H1 (cell line): ENCODE results near the gene KRT75. TPM values are rescaled to one million over a fixed set of nuclear protein-coding genes. Genes with fewer than 3 reads are reported as not detected.

Experiments
- CTCF ChIA-PET: fragments of 300-600 bp; sonication (Branson Sonifier 250); formaldehyde crosslinking; loops from one replicate; lab custom pipeline; 2021; ENCODE audit not compliant: partially characterized antibody; lab: Charles Lee
- POLR2A ChIA-PET: fragments of 300-600 bp; sonication (Branson Sonifier 250); formaldehyde crosslinking; loops from one replicate; lab custom pipeline; 2021; ENCODE audit warnings: inconsistent platforms; ENCODE audit not compliant: partially characterized antibody; lab: Charles Lee
- DNase-seq, 2 experiments: peaks; one replicate each; pipeline versions ENCODE4 v3.0.0 to v3.0.0-alpha.2; 2010 to 2022; ENCODE audit warnings: low spot score in 2 of 2, low read depth in 1 of 2, mixed read lengths in 1 of 2
- FAIRE-seq: peaks from 2 replicates; lab custom pipeline; 2011; peaks lifted over from hg19 to GRCh38; lab: Jason Lieb, UNC
- H2AFZ ChIP-seq: 2 replicates; pipeline ENCODE4 v1.8.1; 2012; ENCODE audit warnings: low read length, inconsistent platforms
- H2AK5ac ChIP-seq: 2 replicates; pipeline ENCODE4 v1.6.1; 2013; ENCODE audit warnings: low read depth, low read length
- H2BK120ac ChIP-seq: replicated peaks from 2 replicates; pipeline ENCODE3; 2013; ENCODE audit warnings: low read depth, low read length, inconsistent platforms
- H2BK12ac ChIP-seq: 2 replicates; pipeline ENCODE4 v1.6.1; 2013; ENCODE audit warnings: low read depth, low read length
- H2BK15ac ChIP-seq: 2 replicates; pipeline ENCODE4 v1.6.1; 2013; ENCODE audit warnings: low read length
- H2BK20ac ChIP-seq: 2 replicates; pipeline ENCODE4 v1.6.1; 2013; ENCODE audit warnings: low read length
- H2BK5ac ChIP-seq: 2 replicates; pipeline ENCODE4 v1.6.1; 2013; ENCODE audit warnings: low read depth, low read length
- H3K14ac ChIP-seq: 2 replicates; pipeline ENCODE4 v1.6.1; 2013; ENCODE audit warnings: inconsistent platforms; ENCODE audit not compliant: insufficient read length
- H3K18ac ChIP-seq: 2 replicates; pipeline ENCODE4 v1.6.1; 2013; ENCODE audit warnings: low read length; ENCODE audit errors: extremely low read depth
- H3K23ac ChIP-seq: 2 replicates; pipeline ENCODE4 v1.6.1; 2013; ENCODE audit warnings: inconsistent platforms; ENCODE audit not compliant: insufficient read length
- H3K23me2 ChIP-seq: 2 replicates; pipeline ENCODE4 v1.6.1; 2013; ENCODE audit warnings: low read depth, low read length
- H3K27ac ChIP-seq: 2 replicates; pipeline ENCODE4 v1.6.1; 2011; ENCODE audit warnings: low read depth, low read length, inconsistent platforms
- H3K27me3 ChIP-seq, 4 experiments: replicated peaks in 1 of 4; 1 replicate in 1 of 4; 2 replicates in 3 of 4; pipeline versions ENCODE4 v1.6.1 to v1.8.1; 2011 to 2013; ENCODE audit warnings: low read length in 3 of 4, mild to moderate bottlenecking in 3 of 4, inconsistent platforms in 2 of 4, mixed read lengths in 2 of 4, moderate library complexity in 1 of 4; ENCODE audit not compliant: control insufficient read depth in 3 of 4, insufficient read depth in 3 of 4; ENCODE audit errors: extremely low read depth in 1 of 4
- H3K36me3 ChIP-seq, 4 experiments: 2 replicates each; pipeline versions ENCODE4 v1.6.1 to v1.8.1; 2011 to 2013; ENCODE audit warnings: mild to moderate bottlenecking in 4 of 4, low read length in 3 of 4, moderate library complexity in 2 of 4, control low read depth in 1 of 4, inconsistent platforms in 1 of 4; ENCODE audit not compliant: insufficient read depth in 4 of 4, control insufficient read depth in 2 of 4
- H3K4ac ChIP-seq: replicated peaks from 2 replicates; pipeline ENCODE3; 2013; ENCODE audit warnings: low read length, low read depth, mixed read lengths, inconsistent platforms; ENCODE audit not compliant: insufficient read length
- H3K4me1 ChIP-seq, 4 experiments: replicated peaks in 1 of 4; 1 replicate in 1 of 4; 2 replicates in 3 of 4; pipeline versions ENCODE4 v1.6.1 to v1.8.1; 2011 to 2013; ENCODE audit warnings: low read length in 3 of 4, inconsistent platforms in 2 of 4, mixed read lengths in 1 of 4; ENCODE audit not compliant: insufficient read depth in 4 of 4, control insufficient read depth in 3 of 4
- H3K4me2 ChIP-seq, 2 experiments: 2 replicates each; pipeline versions ENCODE4 v1.6.1 to v1.8.1; 2011 to 2013; ENCODE audit warnings: low read depth in 2 of 2, low read length in 2 of 2, control low read depth in 1 of 2, inconsistent platforms in 1 of 2, mild to moderate bottlenecking in 1 of 2; ENCODE audit not compliant: insufficient read depth in 1 of 2
- H3K4me3 ChIP-seq, 4 experiments: fragments of 200-600, 300-600 bp in 1 of 4; sonication (generic), shearing (Covaris generic), sonication (Bioruptor Twin) in 1 of 4; 2 replicates each; pipeline versions ENCODE4 v1.5.1 to v1.8.1; 2011 to 2016; ENCODE audit warnings: low read length in 4 of 4, low read depth in 3 of 4, control low read depth in 2 of 4, inconsistent platforms in 2 of 4, mild to moderate bottlenecking in 2 of 4, mixed read lengths in 1 of 4, moderate library complexity in 1 of 4; ENCODE audit not compliant: insufficient read depth in 2 of 4; ENCODE audit errors: extremely low read depth in 1 of 4
- H3K56ac ChIP-seq: replicated peaks from 2 replicates; pipeline ENCODE3; 2013; ENCODE audit warnings: low read depth, mild to moderate bottlenecking, mixed read lengths, low read length, inconsistent platforms; ENCODE audit not compliant: insufficient read length
- H3K79me1 ChIP-seq: 2 replicates; pipeline ENCODE4 v1.6.1; 2013; ENCODE audit warnings: low read depth, low read length, control low read depth
- H3K79me2 ChIP-seq, 2 experiments: 2 replicates each; pipeline versions ENCODE4 v1.6.1 to v1.8.1; 2012 to 2013; ENCODE audit warnings: low read length in 2 of 2, mild to moderate bottlenecking in 2 of 2, inconsistent platforms in 1 of 2; ENCODE audit not compliant: insufficient read depth in 2 of 2, control insufficient read depth in 1 of 2
- H3K9ac ChIP-seq, 4 experiments: replicated peaks in 1 of 4; 1 replicate in 1 of 4; 2 replicates in 3 of 4; pipeline versions ENCODE4 v1.6.1 to v1.8.1; 2011 to 2013; ENCODE audit warnings: low read depth in 3 of 4, low read length in 3 of 4, control low read depth in 2 of 4, mild to moderate bottlenecking in 2 of 4, moderate library complexity in 2 of 4, inconsistent platforms in 1 of 4; ENCODE audit errors: extremely low read depth in 1 of 4
- H3K9me3 ChIP-seq, 2 experiments: 2 replicates each; pipeline versions ENCODE4 v1.6.1 to v1.8.1; 2012 to 2013; ENCODE audit warnings: mild to moderate bottlenecking in 2 of 2, moderate library complexity in 2 of 2, control low read depth in 1 of 2, inconsistent platforms in 1 of 2, low read depth in 1 of 2, low read length in 1 of 2, mixed read lengths in 1 of 2; ENCODE audit not compliant: insufficient read depth in 2 of 2
- H4K20me1 ChIP-seq, 2 experiments: replicated peaks in 1 of 2; 2 replicates each; pipeline versions ENCODE3 to v1.8.1; 2011 to 2013; ENCODE audit warnings: inconsistent platforms in 2 of 2, low read length in 2 of 2, mild to moderate bottlenecking in 1 of 2; ENCODE audit not compliant: insufficient read depth in 2 of 2, control insufficient read depth in 1 of 2
- H4K5ac ChIP-seq: 2 replicates; pipeline ENCODE4 v1.6.1; 2013; ENCODE audit warnings: low read length, low read depth, mixed read lengths, inconsistent platforms; ENCODE audit not compliant: insufficient read length
- H4K8ac ChIP-seq: 2 replicates; pipeline ENCODE4 v1.8.0; 2013; ENCODE audit warnings: mild to moderate bottlenecking, moderate library complexity, low read length, inconsistent platforms; ENCODE audit not compliant: insufficient read depth; ENCODE audit errors: extremely low read depth
- H4K91ac ChIP-seq: replicated peaks from 2 replicates; pipeline ENCODE3; 2013; ENCODE audit warnings: low read length, mixed read lengths, inconsistent platforms; ENCODE audit not compliant: insufficient read length
- ATF3 ChIP-seq: IDR thresholded peaks from 2 replicates; pipeline ENCODE4 v1.6.1; 2011; ENCODE audit warnings: low read depth, mild to moderate bottlenecking, low read length; ENCODE audit not compliant: insufficient read depth
- CHD2 ChIP-seq: IDR thresholded peaks from 2 replicates; pipeline ENCODE4 v1.6.1; 2012; ENCODE audit warnings: low read length, improper control_type of control experiment
- E2F6 ChIP-seq: IDR thresholded peaks from 2 replicates; pipeline ENCODE4 v1.6.1; 2012; ENCODE audit warnings: inconsistent platforms
- GTF2F1 ChIP-seq: IDR thresholded peaks from 2 replicates; pipeline ENCODE4 v1.6.1; 2012; ENCODE audit warnings: low read depth, low read length, improper control_type of control experiment, borderline replicate concordance
- HDAC2 ChIP-seq, 2 experiments: fragments of 300-600 bp in 1 of 2; sonication (generic) in 1 of 2; IDR thresholded peaks; 2 replicates each; pipeline ENCODE4 v1.6.1; 2011 to 2012; ENCODE audit warnings: low read depth in 2 of 2, low read length in 2 of 2, mild to moderate bottlenecking in 2 of 2, moderate library complexity in 2 of 2, borderline replicate concordance in 1 of 2, inconsistent platforms in 1 of 2
- KDM4A ChIP-seq: IDR thresholded peaks from one replicate; pipeline ENCODE4 v1.7.1; 2012; ENCODE audit warnings: low read depth, mild to moderate bottlenecking, moderate library complexity, low read length, inconsistent platforms; ENCODE audit not compliant: severe bottlenecking
- MAFK ChIP-seq: IDR thresholded peaks from 2 replicates; pipeline ENCODE4 v1.6.1; 2012; ENCODE audit warnings: low read depth, mild to moderate bottlenecking, improper control_type of control experiment, low read length
- POU5F1 ChIP-seq: IDR thresholded peaks from 2 replicates; pipeline ENCODE4 v1.6.1; 2011; ENCODE audit warnings: low read depth, mild to moderate bottlenecking, low read length, moderate library complexity
- RNF2 ChIP-seq: fragments of 200-900, 300-1000 bp; sonication (generic); IDR thresholded peaks from 2 replicates; pipeline ENCODE4 v1.7.1; 2016; ENCODE audit warnings: borderline replicate concordance, low read depth, mild to moderate bottlenecking, antibody characterized with exemption, low read length; ENCODE audit not compliant: poor library complexity, severe bottlenecking; ENCODE audit errors: missing control alignments
- SIN3A ChIP-seq, 2 experiments: IDR thresholded peaks in 1 of 2; conservative IDR thresholded peaks in 1 of 2; 2 replicates each; pipeline ENCODE4 v1.6.1; 2011 to 2012; ENCODE audit warnings: low read length in 2 of 2, improper control_type of control experiment in 1 of 2, low read depth in 1 of 2, mild to moderate bottlenecking in 1 of 2
- TBP ChIP-seq: IDR thresholded peaks from 2 replicates; pipeline ENCODE4 v1.6.1; 2011; ENCODE audit warnings: low read depth, low read length, improper control_type of control experiment
- TCF12 ChIP-seq: IDR thresholded peaks from 2 replicates; pipeline ENCODE4 v1.6.1; 2011; ENCODE audit warnings: low read depth, mild to moderate bottlenecking, low read length
- WGBS, 2 experiments: shearing (Covaris generic) in 1 of 2; methylation state at CpG; one replicate each; pipeline versions ENCODE4 v1.1.6 to v1.1.7; 2013 to 2015; ENCODE audit warnings: low lambda C conversion rate in 2 of 2, mixed read lengths in 2 of 2, inconsistent platforms in 1 of 2, low coverage in 1 of 2, missing lambda C conversion rate in 1 of 2; ENCODE audit not compliant: insufficient replicate concordance in 2 of 2, insufficient coverage in 1 of 2, insufficient read length in 1 of 2; ENCODE audit errors: extremely low coverage in 1 of 2, missing lambda C conversion rate in 1 of 2; 5-methylcytosine and 5-hydroxymethylcytosine counted together
- polyA plus RNA-seq, 7 experiments: library from polyadenylated mRNA; depleted of rRNA in 3 of 7; stranded (reverse) in 5 of 7; unstranded in 2 of 7; fragments of >200 nt in 5 of 7; fragments of 200-250 nt in 2 of 7; gene quantifications; 1 replicate in 5 of 7; 2 replicates in 1 of 7; 4 replicates in 1 of 7; pipeline versions ENCODE4 v1.2.1 to v1.2.3, GENCODE V29; 2011 to 2013; ENCODE audit warnings: missing spikeins in 2 of 7, mixed read lengths in 2 of 7
- total RNA-seq: library from RNA; stranded (reverse); fragmentation: NEBNext Ultra II Directional; extraction: Animal tissue kit (Norgen Biotek cat#: 25700); gene quantifications from 2 replicates; pipeline ENCODE4 v1.2.1, GENCODE V29; 2021

The KRT75 gene
- total and polyA plus RNA-seq, 2 of the 8 experiments (the other 6 are each of a cell fraction or from before 2014, with no cell fraction given), result not detected

- DNase-seq, result no peak
- no peak for FAIRE-seq
- H3K4me1 ChIP-seq, result peaks cover 0 to 5% (median 3%) of the 10 kb centered on the region in 4 experiments; a peak in 3 of 7 replicates
- H3K14ac ChIP-seq, result no peak overlapping the region
- no peak overlapping the region for H2AK5ac ChIP-seq
- no peaks in the 10 kb centered on the region for H3K23me2 ChIP-seq
- H2BK120ac ChIP-seq, result no peak overlapping the region
- H3K27ac ChIP-seq, result no peak overlapping the region
- peaks cover 5 to 6% of the 10 kb centered on the region in 2 experiments; a peak in 3 of 4 replicates for H3K9me3 ChIP-seq
- no peak overlapping the region for H2AFZ ChIP-seq
- no peak overlapping the region for H3K4ac ChIP-seq
- no peak overlapping the region for H3K9ac ChIP-seq
- H3K4me2 ChIP-seq, result no peak overlapping the region
- H3K79me1 ChIP-seq, result no peaks in the 10 kb centered on the region
- H3K4me3 ChIP-seq, result no peak overlapping the region
- H2BK5ac ChIP-seq, result no peak overlapping the region
- H2BK12ac ChIP-seq, result no peak overlapping the region
- H3K23ac ChIP-seq, result no peak overlapping the region
- no peak overlapping the region for H2BK20ac ChIP-seq
- no peak overlapping the region for H3K18ac ChIP-seq
- no peak overlapping the region for H3K56ac ChIP-seq
- no peaks in the 10 kb centered on the region for H3K79me2 ChIP-seq
- no peaks in the 10 kb centered on the region; a peak in 2 of 7 replicates for H3K27me3 ChIP-seq
- H4K91ac ChIP-seq, result no peak overlapping the region
- H3K36me3 ChIP-seq, result no peaks in the 10 kb centered on the region
- no peaks in the 10 kb centered on the region for H4K20me1 ChIP-seq
- no peak overlapping the region for H2BK15ac ChIP-seq
- no peak overlapping the region for H4K5ac ChIP-seq
- ChIA-PET CTCF (interaction anchor here (0.6 kb wide), 1 partner anchor 287 kb away, joined by 3 read pairs; no protein-coding TSS in a partner anchor), POLR2A (interaction anchor here (1.0 kb wide), 1 partner anchor 39 kb away, joined by 3 read pairs; no protein-coding TSS in a partner anchor)
- no peak overlapping the region; the same call in 1 of the 2 replicates for H4K8ac ChIP-seq
- WGBS, 2 experiments, result 67% methylated on average over 3 of the region's 3 CpGs; no CpG with 5 or more reads in 1 of the 2 experiments
- no peak for TF ChIP-seq ATF3
- no peak for TF ChIP-seq POU5F1
- no peak for TF ChIP-seq GTF2F1
- no peak for TF ChIP-seq RNF2
- TF ChIP-seq MAFK, result no peak
- TF ChIP-seq TBP, result no peak
- no peak for TF ChIP-seq HDAC2 (IDR thresholded peaks at IDR 0.05; ENCODE audit: borderline replicate concordance in 1 of 2, low read depth in 2 of 2, low read length in 2 of 2)
- no peak for TF ChIP-seq CHD2
- no peak for TF ChIP-seq SIN3A (conservative IDR thresholded peaks at IDR 0.05 in 1 of 2, IDR thresholded peaks at IDR 0.05 in 1 of 2; ENCODE audit: low read depth in 1 of 2, low read length in 2 of 2)
- TF ChIP-seq TCF12, result no peak
- no peak for TF ChIP-seq E2F6
- TF ChIP-seq KDM4A, result no peak
These were observed 9.8 kb upstream of the KRT75 start for GRCh38 chr12:52443966-52444365.
